ENCODE measurements around the gene SMAD7. TPM values are rescaled to one million over a fixed set of nuclear protein-coding genes. Genes with fewer than 3 reads are reported as not detected.

The SMAD7 gene
- total and polyA plus RNA-seq, 10 of the 15 experiments (the other 5 are each of a cell fraction or from before 2014, with no cell fraction given): 1.3 to 22.5 (median 8.0) TPM

DNA sequence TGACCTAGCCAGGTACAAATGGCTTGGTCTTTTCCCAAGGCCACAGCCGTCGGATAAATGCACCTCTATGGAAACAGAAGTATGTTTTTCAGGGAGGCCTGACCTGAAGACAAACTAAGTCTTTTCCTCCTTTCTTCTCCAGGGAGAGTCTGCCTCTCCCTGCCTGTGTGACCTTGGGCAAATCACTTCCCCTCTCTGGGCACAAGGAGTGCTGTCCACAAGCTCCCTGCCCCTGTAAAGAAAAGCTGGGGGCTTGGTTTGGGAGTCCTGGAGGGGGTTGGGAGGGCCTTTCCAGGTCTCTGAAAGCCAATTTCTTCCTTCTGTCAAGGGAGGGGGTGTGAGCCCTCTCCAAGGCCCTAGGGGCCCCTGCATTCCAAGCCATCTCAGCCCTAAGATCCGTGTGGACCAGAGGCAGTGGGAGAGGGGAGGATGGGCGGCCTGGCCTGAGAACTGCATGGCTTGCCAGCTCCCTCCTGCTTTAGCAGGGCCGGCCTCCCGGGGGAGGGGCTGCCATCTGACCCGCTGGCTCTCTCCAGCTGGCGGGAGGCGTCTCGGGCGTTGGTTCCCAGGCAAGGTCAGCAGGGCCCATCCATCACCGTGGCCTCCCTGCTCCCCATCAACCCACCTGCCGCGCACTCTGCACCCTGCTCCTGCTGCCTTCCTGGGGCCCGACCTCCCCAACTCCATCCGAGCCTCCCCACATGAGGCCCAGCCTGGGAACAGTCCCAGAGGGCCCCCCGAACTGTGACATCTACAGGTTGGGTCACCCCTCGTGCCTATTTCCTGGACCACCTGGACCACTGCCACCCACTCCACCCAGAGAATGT, 61.4 kb downstream of the SMAD7 start:
- ChIA-PET CTCF (no interaction called here), SMC1A (ENCODE audit: uncharacterized antibody, unreplicated experiment) (no interaction called here), RAD21 (ENCODE audit: unreplicated experiment) (no interaction called here), POLR2A (no interaction called here)
- H3K4me2 ChIP-seq (ENCODE audit: control insufficient read depth, insufficient read depth): no peak overlapping the region
- H4K20me1 ChIP-seq (ENCODE audit: control insufficient read depth, insufficient read depth): no peaks in the 10 kb centered on the region
- no peaks in the 10 kb centered on the region for H3K9me3 ChIP-seq (replicated peaks; ENCODE audit: control insufficient read depth, insufficient read depth, low read length)
- no peaks in the 10 kb centered on the region for H3K27me3 ChIP-seq (replicated peaks in 1 of 2; ENCODE audit: control insufficient read depth in 2 of 2, insufficient read depth in 2 of 2, low read length in 1 of 2)
- BruUV-seq (replicated peaks): no TSS peak
- H3K36me3 ChIP-seq (ENCODE audit: control insufficient read depth in 2 of 2, insufficient read depth in 2 of 2, low read length in 1 of 2): no peaks in the 10 kb centered on the region
- no peak overlapping the region for H2AFZ ChIP-seq (ENCODE audit: control insufficient read depth, low read depth, low read length)
- WGBS (ENCODE audit: insufficient coverage, insufficient replicate concordance, low lambda C conversion rate, missing lambda C conversion rate): 72% methylated on average over 18 of the region's 18 CpGs
- in situ Hi-C loops (cut with MboI) (no loop called here), intact Hi-C loops (cut with micrococcal nuclease; ENCODE audit: unreplicated experiment) (no loop called here)
- no peak for TF ChIP-seq EZH2 (IDR thresholded peaks at IDR 0.05; ENCODE audit: borderline replicate concordance, control insufficient read depth, low read depth, low read length)
- TF ChIP-seq CHD1 (IDR thresholded peaks at IDR 0.05; ENCODE audit: low read depth, low read length): no peak
- TF ChIP-seq EGR1 (IDR thresholded peaks at IDR 0.05; ENCODE audit: borderline replicate concordance in 1 of 2, low read depth in 2 of 2, low read length in 2 of 2): no peak
- no peak for TF ChIP-seq ZNF207 (IDR thresholded peaks at IDR 0.05; ENCODE audit: borderline replicate concordance)
- TF ChIP-seq, protein P1, sequence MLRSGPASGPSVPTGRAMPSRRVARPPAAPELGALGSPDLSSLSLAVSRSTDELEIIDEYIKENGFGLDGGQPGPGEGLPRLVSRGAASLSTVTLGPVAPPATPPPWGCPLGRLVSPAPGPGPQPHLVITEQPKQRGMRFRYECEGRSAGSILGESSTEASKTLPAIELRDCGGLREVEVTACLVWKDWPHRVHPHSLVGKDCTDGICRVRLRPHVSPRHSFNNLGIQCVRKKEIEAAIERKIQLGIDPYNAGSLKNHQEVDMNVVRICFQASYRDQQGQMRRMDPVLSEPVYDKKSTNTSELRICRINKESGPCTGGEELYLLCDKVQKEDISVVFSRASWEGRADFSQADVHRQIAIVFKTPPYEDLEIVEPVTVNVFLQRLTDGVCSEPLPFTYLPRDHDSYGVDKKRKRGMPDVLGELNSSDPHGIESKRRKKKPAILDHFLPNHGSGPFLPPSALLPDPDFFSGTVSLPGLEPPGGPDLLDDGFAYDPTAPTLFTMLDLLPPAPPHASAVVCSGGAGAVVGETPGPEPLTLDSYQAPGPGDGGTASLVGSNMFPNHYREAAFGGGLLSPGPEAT (IDR thresholded peaks at IDR 0.05; ENCODE audit: low read depth): no peak
- TF ChIP-seq SREBF2 (IDR thresholded peaks at IDR 0.05; ENCODE audit: low read length): no peak
- TF ChIP-seq NBN (IDR thresholded peaks at IDR 0.05): no peak
- no peak for TF ChIP-seq NR2C1 (IDR thresholded peaks at IDR 0.05)
- TF ChIP-seq TCF12 (IDR thresholded peaks at IDR 0.05; ENCODE audit: low read depth, low read length): no peak
- no peak for TF ChIP-seq SRF (IDR thresholded peaks at IDR 0.05; ENCODE audit: low read depth in 2 of 2, low read length in 2 of 2)
- TF ChIP-seq MTA2 (IDR thresholded peaks at IDR 0.05; ENCODE audit: low read depth): no peak
- no peak for TF ChIP-seq YY1 (IDR thresholded peaks at IDR 0.05; ENCODE audit: low read depth, low read length)
- TF ChIP-seq BACH1 (IDR thresholded peaks at IDR 0.05; ENCODE audit: borderline replicate concordance): no peak
- TF ChIP-seq ESRRA (IDR thresholded peaks at IDR 0.05; ENCODE audit: low read length): no peak
- TF ChIP-seq MEF2B (IDR thresholded peaks at IDR 0.05; ENCODE audit: partially characterized antibody, poor library complexity, severe bottlenecking): no peak
- no peak for TF ChIP-seq EP300 (IDR thresholded peaks at IDR 0.05; ENCODE audit: borderline replicate concordance in 1 of 2, control insufficient read depth in 1 of 2, low read depth in 2 of 2, low read length in 2 of 2)
- no peak for TF ChIP-seq NR2F1 (conservative IDR thresholded peaks at IDR 0.05)
- no peak for TF ChIP-seq CBX3 (IDR thresholded peaks at IDR 0.05; ENCODE audit: borderline replicate concordance, low read depth)
- TF ChIP-seq FOXM1 (IDR thresholded peaks at IDR 0.05; ENCODE audit: low read depth, low read length): no peak
- H3K4me1 ChIP-seq (ENCODE audit: control insufficient read depth, insufficient read depth, low read length): no peaks in the 10 kb centered on the region
- no peak for FAIRE-seq
- ATAC-seq: no peak
- H3K27ac ChIP-seq (ENCODE audit: control insufficient read depth, insufficient read depth): no peak overlapping the region
- H3K79me2 ChIP-seq (ENCODE audit: control insufficient read depth, insufficient read depth, low read length): no peaks in the 10 kb centered on the region
- H3K9ac ChIP-seq (ENCODE audit: control insufficient read depth, insufficient read depth, low read length): no peak overlapping the region
- DNase-seq (ENCODE audit: low read depth, low spot score): no peak
- H3K4me3 ChIP-seq: no peak overlapping the region
